ENCODE results near the gene RPS6KA2.

DNA sequence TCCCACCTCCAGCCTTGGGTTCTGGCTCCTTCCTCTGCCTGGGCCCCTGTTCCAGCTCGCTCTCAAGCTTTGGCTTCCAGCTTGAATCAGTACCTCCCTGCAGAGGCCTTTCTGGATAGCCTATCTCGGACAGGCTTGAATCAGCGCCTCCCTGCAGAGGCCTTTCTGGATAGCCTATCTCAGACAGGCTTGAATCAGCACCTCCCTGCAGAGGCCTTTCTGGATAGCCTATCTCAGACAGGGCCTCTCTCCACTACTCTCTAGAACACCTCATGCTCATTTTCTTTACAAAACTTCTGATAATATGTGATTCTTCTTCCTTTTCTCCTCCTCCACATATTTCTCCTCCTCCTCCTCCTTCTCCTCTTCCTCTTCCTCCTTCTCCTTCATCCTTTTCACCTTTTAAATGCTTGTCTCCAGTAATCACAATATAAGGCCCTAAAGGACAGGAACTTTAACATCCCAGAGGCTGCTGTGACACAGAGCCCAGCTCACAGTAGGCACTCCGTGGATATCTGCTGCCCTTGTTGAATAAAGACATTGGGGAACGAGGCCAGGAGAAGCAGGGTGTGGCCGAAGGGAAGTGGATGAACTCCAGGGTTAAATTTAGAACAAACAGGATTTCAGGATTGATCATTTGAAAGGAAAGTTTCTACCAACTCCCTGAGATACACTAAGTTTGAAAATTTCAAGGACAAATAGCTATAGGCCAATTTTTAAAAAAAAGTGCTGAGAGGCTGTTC is 9.3 kb upstream of the RPS6KA2 start:
- TF ChIP-seq, protein P1, sequence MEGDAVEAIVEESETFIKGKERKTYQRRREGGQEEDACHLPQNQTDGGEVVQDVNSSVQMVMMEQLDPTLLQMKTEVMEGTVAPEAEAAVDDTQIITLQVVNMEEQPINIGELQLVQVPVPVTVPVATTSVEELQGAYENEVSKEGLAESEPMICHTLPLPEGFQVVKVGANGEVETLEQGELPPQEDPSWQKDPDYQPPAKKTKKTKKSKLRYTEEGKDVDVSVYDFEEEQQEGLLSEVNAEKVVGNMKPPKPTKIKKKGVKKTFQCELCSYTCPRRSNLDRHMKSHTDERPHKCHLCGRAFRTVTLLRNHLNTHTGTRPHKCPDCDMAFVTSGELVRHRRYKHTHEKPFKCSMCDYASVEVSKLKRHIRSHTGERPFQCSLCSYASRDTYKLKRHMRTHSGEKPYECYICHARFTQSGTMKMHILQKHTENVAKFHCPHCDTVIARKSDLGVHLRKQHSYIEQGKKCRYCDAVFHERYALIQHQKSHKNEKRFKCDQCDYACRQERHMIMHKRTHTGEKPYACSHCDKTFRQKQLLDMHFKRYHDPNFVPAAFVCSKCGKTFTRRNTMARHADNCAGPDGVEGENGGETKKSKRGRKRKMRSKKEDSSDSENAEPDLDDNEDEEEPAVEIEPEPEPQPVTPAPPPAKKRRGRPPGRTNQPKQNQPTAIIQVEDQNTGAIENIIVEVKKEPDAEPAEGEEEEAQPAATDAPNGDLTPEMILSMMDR (IDR thresholded peaks at IDR 0.05; ENCODE audit: insufficient read depth, low read length) = no peak
- no peak for TF ChIP-seq POLR2AphosphoS5 (IDR thresholded peaks at IDR 0.05; ENCODE audit: low read depth)

All from HL-60 (cell line).